Activated CD4-positive, alpha-beta T cell treated with anti-CD3 and anti-CD28 coated beads for 4 hours (primary cell): ENCODE measurements around the gene GSG1L.

Experiments
- DNase-seq, 2 donors: peaks; one replicate each; pipeline ENCODE4 v3.0.0-alpha.2; 2020

Gene GSG1L

GRCh38 chr16:27806388-27806787 lies 257.1 kb downstream of the GSG1L start:
- no peak for DNase-seq

DNA sequence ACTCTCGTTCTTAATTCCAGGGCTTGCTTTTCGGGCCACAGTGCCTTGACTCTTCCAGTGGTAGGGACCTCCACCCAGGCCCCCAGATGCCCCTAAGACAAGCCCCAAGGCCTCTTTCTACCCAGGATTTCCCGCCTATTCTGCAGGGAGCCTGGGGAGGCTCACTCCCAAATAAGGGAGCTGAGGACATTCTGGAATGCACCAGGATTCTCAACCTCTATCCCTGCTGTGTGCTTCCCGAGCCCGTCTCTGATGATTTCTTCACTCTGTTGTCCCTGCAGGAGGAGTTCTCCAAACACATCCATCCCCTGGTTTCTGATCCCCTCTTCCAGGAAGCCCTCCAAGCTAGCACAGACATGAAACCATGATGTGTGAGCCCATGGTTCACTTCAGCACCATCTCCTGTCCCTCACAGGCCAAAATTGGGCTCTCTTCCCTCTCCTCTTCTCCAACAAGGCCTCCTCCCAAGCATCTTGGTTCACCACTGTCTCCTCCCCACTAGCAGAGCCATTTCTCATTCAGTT lies 257.6 kb downstream of the GSG1L start:
- DNase-seq, result no peak

GRCh38 chr16:27803775-27804549 lies 259.6 kb downstream of the GSG1L start:
- no peak for DNase-seq

DNA sequence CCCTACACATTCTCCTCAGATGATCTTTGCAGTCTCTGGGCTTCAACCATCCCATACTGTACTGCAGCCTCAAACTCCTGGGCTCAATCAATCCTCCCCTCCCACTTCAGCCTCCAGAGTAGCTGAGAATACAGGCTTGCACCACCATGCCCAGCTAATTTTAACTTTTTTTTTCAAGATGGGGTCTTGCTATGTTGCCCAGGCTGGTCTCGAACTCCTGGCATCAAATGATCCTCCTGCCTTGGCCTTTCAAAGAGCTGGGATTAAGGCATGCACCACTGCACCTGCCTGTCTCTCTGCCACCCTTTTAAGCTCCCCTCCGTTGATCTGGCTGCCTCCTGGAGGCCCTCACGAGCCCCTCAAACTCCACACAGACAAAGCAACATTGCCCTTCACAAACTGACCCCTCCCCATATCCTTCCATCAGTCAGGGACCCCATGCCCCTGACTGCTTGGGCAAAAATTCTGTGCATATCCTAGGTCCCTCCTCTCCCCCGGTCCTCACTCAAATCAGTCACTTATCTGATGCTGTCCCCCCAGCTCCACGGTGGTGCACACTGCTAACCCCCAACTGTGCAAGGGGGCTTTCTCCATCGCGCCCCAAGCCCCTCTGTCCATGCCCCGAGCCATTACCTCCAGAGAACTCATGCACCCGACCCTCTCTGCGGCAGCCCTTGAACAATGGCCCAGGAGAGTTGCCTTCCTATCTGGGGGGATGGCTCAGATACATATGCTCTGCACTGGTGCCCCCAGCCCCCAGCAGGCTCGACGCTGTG lies 260.7 kb downstream of the GSG1L start:
- no peak for DNase-seq

DNA sequence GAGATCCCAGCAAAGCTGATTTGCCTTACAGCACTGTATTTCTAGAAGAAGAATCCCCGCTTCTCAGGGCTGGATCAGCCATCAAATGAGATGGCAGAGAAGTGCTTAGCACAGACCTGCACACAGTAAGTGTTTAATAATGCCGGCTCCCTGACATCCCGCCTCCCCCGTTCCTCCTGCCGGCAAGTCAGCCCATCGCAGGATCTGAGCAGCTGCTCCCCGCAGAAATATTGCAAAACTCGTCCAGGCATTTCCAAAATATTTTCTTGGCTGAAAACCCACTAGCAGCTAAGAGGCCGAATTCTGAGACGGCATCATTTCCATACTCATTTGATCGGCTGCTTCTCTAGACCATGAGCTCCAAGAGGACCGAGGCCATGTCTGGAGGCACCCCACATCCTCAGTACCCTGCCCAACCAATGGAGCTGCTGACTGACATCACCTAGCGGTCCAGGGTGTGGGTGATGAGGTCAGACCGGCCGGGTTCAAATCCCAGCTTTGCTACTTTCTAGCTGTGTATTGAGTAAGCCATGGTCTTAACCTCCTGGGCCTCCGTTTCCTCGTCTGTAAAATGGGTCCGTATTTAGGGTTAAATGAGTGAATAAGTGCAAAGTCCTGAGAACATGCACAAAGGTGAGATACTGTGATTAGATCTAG lies 262.1 kb downstream of the GSG1L start:
- DNase-seq, result no peak

DNA sequence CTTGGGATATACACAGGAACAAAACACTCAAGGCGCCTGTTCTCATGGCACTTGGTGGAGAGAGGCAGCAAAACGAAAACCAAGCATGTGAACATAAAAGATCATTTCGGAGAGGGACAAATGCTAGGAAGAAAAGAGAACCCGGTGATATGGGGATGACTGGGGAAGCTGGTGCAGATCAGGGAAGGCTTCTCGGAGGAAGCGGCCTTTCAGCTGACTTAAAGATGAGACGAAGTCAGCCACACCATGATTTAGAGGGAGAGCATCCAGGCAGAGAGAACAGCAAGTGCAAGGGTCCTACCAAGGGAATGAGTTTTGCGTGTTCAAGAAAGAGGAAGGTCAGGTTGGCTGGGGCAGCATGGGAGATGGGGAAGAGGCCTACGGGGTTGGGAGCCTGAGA lies 262.7 kb downstream of the GSG1L start:
- DNase-seq, result no peak

GRCh38 chr16:27799896-27800295 lies 263.6 kb downstream of the GSG1L start:
- DNase-seq, result no peak

DNA sequence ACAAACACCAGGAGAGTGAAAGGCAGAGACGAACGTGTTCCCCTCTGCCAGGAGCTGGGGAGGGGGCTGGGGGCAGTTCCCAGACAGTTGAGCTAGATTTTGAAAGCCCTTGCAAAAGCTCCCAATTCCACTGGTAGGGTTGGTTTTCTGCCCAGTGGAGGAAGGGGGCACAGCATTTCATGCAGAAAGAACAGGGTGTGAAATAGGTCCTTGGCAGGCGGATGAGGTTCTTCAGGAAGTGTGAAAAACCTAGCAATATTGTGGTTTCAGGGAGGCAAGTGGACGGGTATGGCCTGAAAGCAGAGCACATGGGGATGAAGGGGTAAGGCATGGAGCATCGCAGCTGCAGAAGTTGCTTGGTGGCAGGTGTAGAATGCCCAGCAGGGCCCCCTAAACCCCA lies 265.3 kb downstream of the GSG1L start:
- DNase-seq, result no peak

DNA sequence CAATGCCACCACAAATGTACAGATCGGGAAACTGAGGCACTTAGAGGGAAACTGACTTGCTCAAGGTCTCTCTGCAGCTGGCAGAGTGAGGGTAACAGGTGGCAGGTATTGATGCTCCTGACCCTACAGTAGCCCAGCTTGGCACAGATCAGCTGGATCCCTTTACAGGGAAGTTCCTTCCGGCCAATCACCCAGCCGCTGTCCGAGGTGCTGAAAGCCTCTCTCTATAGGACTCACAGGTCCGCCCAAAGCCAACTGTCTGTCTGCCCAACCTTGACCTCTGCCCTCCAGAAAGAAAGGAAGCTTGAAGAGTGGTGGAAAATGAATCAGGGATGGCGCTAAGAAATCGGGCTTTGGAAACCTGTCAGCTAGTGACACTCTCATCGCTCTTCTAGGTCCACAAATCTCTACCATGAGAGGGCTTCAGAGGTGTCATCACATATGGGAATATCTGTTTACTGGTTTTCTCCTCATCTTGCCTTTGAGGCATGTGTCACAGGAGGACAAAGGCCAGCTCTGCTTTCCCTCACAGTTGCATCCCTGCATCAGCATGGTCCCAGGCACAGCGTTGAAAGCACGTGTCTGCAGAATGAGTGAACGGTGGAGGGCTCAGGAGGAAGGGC lies 267.4 kb downstream of the GSG1L start:
- peak in 1 of 2 donors; percentile 5 for DNase-seq

DNA sequence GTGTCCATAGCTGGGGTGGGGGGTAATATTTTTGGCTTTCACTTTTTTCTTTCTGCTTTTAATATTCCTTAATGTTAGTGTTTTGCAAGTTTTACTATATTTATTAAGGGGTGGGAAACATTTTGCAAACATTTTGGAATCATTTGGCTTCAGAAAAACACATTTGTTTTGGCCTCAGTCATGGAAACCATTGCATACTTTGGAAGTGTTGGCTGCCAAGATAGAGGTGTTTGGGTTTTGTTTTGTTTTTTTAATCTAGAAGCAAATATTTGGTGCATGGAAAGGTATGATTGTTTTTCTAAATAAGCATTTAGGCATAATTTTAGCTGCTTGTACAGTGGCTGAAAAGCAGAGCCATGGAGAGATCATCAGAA lies 270.3 kb downstream of the GSG1L start:
- no peak for DNase-seq

GRCh38 chr16:27792486-27793248 lies 270.8 kb downstream of the GSG1L start:
- no peak for DNase-seq

DNA sequence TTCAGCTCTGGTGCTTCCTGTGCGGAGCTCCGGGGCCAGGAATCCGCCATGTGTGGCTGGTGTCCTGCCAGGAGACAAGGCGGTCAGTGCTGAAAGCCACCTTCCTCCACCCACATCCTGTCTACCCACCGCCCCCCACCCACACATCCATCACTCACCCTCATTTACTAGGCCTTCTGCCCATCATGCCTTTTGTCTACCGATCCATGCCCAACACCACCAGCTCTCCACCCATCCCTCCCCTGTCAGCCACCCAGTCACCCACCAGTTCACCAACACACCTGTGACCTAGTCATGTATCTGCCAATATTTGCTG lies 272.2 kb downstream of the GSG1L start:
- DNase-seq, result no peak

- DNase-seq, result no peak
These were observed 272.7 kb downstream of the GSG1L start for GRCh38 chr16:27790546-27791403.

DNA sequence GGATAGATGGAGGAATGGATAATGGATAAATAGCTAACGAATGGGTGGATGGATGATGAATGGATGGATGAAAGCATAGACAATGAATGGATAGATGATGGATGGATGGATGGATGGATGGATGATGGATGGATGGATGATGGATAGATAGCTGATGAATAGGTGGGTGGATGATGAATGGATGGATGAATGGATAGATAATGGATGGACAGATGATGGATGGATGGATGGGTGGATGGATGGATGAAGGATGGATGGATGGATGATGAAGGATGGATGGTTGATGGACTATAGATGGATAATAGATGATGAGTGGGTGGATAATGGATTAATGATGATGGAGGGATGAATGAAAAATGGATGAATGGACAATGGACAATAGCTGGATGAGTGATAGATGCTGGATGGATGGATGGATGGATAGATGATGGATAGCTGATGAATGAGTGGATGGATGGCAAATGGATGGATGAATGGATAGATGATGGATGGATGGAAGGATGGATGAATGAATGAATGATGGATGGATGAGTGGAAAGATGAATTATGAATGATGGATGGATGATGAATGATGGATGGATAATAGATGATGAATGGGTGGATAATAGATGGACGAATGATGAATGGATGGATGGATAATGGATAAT lies 273.8 kb downstream of the GSG1L start:
- no peak for DNase-seq

- DNase-seq, result no peak
These were observed 274.4 kb downstream of the GSG1L start for GRCh38 chr16:27789150-27789549.

- no peak for DNase-seq
These were observed 275.8 kb downstream of the GSG1L start for GRCh38 chr16:27787665-27788064.

DNA sequence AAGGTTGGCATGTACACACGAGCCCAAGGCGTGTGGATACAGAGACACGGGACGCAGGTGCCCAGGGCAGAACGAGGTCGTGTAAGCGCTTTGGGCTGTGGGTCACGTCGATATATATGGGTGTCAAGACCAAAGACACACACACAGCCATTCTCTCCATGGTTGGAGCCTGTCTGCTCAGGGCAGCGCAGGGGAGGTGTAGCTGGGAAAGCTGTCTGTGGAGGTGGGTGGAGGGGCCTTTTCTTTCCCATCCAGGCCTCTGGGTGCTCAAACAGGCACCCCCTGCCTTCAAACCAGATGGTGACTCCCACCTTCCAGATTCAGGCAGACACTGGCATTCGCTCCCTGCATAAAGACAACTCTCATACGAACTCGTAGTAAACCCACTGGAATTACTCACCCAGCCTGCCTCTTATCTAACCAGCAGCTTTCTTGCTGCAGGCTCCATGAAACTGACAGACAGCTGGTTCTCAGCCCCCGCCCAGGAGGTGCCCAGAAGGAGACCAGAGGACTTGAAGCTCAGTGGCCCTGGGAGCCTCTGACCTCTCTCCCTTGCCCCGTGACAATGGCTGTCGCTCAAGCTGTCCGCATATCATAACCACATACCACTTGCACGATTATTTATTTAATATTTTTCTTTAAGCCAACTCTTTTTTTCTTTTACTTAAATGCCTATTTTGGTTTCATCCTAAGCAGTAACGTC lies 276.4 kb downstream of the GSG1L start:
- no peak for DNase-seq

GRCh38 chr16:27786221-27786922 lies 277.1 kb downstream of the GSG1L start:
- no peak for DNase-seq

GRCh38 chr16:27785307-27785678 lies 278.2 kb downstream of the GSG1L start:
- no peak for DNase-seq
